Hypothalamus (tissue), 51 donors: ENCODE results near the gene GRIN2C.
"Not testable (repeated sequence)": the region's sequence is repeated elsewhere in the genome, so short reads cannot be mapped to it uniquely, and the experiment has no call there.

Experiments used
- DNase-seq, 51 donors: peaks; one replicate each; lab custom pipeline; 2025; lab: John Stamatoyannopoulos, UW

The GRIN2C gene

DNA sequence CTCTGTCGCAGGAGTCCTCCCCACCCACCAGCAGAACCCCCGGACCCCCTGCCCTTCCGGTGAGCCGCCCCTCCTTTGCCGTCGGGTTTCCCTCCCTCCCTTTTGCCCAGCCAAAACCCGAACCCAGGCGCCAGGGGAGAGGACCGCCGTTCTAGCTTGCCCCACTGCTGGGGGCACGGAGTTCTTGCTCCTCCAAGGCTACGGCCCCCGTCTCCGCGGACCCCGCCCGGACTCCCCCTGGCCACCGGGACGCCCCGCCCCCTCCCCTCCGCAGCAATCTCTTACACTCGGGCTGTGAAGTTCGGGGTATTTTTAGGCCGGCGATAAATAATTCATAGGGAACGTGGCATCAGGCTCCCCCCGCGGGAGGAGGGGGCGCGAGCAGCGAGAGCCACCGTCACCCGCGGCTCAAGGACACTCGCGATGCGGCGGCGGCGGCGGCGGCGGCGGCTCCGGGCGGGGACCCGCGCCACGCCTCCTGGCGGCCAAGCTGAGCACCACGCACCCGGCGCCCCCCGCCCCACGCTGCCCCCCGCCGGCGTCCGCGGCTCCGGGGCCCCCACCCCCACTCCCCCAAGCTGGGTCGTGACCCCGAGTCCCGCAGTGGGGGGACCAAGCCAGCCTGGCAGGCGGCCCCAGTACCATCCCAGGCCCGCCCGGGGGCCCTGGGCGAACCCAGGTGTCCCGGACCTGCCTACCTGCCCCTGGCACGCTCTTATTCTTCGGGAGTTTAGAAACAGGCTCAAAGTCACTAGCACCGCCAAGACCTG is at the start of gene GRIN2C:
GRIN2C (minus strand) TSS at position 427 of the 770 bp plus-strand sequence. CDS start 4,793 bp downstream, outside the sequence.
- peak in 4 of 51 donors; percentile 8 to 41 (median 16) for DNase-seq

DNA sequence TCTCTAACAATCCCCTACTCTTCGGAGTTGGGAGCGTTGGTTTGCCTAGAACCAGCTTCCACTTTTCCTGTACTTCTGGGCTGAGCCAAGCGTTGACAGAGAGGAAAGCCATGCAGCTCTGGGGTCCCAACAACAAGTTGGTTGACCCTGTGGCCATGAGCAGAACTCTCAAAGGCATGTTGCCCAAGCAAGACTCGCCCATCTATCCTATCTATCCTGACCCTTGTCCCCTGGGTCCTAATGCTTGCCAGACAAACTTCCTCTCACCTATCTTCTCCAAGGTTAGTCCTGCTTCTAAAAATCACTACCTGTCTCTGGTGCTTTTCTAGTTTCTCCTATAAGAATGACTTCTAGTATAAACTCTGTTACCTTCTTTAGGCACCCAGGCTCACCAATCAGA is 49.4 kb upstream of the GRIN2C start:
- not testable (repeated sequence) for DNase-seq

DNA sequence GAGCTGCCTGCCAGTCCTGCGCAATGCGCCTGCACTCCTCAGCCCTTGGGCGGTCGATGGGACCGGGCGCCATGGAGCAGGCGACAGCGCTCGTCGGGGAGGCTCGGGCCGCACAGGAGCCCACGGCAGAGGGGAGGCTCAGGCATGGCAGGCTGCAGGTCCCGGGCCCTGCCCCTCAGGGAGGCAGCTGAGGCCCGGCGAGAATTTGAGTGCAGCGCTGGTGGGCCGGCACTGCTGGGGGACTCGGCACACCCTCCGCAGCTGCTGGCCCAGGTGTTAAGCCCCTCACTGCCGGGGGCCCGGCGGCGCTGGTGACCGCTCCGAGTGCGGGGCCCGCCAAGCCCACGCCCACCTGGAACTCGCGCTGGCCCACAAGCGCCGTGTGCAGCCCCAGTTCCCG is 47.3 kb upstream of the GRIN2C start:
- DNase-seq = no peak

DNA sequence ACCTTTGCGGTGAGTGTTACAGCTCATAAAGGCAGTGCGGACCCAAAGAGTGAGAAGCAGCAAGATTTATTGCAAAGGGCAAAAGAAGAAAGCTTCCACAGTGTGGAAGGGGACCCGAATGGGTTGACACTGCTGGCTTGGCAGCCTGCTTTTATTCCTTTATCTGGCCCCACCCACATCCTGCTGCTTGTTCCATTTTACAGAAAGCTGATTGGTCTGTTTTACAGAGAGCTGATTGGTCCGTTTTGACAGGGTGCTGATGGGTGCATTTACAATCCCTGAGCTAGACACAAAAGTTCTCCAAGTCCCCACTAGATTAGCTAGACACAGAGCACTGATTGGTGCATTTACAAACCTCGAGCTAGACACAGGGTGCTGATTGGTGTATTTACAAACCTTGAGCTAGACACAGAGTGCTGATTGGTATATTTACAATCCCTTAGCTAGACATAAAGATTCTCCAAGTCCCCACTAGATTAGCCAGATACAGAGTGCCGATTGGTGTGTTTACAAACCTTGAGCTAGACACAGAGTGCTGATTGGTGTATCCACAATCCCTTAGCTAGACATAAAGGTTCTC is 46.6 kb upstream of the GRIN2C start:
- DNase-seq = not testable (repeated sequence)

DNA sequence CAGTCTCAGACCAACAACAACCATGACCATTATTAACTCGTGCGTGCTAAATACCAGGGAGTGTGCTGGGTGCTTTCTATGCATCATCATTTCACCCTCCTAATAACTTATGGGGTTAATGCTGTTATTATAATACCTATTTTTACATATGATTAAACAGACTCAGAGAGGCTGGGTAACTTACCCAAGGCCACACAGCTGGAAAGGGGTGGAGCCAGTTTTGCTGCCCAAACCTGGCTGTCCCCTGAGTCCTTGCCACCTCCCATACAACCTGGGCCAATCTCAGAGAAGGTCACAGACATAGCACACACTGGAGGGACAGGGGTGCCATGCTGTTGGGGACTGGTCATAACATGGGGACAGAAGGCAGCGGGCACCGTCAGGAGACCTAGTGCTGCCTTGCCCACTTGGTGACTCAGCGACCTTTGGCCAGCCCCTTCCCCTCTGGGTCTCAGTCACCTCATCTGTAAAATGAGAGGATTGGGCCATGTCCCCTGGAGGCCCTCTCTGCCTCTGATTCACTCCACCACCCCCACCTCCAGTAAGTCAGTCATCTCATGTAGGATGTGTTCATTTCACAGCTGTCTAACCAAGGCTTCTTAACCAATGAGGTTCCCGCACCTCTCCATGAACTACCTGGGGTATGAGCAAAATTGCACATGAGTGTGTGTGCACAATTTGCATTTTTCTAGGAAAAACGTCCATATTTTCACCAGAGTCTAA is 45.2 kb upstream of the GRIN2C start:
- no peak for DNase-seq

DNA sequence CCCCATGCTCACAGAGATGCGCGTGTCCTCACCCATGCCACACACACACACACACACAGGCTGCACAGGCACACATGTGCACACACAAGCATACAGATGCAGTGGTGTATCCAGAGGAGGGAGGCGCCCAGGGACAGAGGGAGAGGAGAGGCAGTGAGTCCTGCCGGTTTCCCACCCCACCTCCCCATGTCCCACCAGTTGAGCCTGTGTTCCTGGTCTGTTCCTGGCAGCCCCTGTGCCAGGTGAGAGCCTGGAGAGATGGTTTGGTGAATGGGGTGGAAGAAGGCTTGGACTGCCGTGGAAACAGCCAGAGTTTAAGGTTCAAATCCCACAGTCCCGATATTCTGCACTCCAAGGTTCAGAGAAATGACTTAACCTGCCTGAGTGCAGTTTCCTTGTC is 44.0 kb upstream of the GRIN2C start:
- no peak for DNase-seq

DNA sequence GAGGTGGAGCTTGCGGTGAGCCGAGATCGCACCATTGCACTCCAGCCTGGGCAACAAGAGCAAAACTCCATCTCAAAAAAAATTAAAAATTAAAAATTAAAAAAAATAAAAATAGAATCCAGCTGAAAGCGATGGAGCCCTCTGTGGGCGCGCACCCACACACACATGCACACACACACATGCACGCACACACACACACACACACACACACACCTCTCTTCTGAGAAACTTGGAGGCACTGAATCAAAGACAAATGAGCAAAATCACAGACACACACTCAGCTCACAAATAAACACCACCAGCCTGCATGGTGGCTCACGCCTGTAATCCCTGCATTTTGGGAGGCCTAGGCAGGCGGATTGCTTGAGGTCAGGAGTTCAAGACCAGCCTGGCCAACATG is 43.3 kb upstream of the GRIN2C start:
- no peak for DNase-seq

DNA sequence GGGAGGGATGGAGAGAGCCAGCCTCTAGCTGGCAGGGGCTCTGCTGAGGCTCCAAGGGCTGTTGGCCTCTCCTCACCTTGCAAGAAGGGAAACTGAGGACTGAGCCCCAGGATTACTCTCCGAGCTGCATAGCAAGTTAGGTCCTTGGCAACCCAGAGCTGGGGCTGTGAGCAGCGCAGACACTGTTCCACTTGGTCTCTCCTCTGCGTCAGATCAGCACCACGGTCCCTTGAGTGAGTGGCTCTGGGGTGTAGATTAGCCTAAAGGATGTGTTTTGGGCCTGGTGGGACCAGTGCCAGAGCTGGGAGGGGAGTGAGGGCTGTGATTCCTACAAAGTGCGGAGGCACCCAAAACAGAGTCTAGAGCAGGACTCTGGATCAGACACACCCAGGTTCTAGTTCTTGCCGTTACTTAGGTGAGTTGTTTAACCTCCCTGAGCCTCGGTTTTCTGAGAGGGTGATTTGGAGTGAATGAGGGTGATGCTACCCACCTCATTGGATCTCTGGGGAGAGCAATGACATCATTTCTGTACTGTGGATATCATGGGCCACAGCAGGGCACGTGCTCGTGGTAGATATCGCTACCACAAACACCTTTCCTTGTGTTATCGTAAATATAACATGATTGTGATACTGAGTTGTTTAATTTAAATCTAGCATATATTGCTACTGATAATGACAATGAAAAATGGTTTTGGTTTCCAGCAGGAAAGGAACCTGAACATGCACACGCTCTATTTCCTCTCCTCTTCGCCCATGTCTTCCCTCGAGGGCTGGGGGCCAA is 41.9 kb upstream of the GRIN2C start:
- DNase-seq = no peak

DNA sequence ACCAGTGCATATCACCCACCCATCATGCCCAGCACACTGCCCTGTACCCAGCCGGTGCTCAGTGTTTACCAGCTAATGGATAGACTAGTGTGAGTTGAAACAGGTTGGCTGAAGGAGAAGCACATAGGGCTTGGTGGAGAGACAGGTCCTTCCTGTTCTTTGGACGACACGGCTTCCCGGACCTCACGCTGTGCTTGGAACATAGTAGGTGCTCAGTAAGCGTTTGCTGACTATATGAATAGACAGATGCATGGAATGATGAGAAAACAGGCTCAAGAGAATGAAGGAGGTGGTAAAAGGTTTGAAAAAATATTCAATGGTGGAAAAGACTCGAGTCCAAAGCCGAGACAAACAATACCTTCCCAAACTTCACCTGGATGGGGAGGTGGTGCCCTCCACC is 40.5 kb upstream of the GRIN2C start:
- DNase-seq = no peak

DNA sequence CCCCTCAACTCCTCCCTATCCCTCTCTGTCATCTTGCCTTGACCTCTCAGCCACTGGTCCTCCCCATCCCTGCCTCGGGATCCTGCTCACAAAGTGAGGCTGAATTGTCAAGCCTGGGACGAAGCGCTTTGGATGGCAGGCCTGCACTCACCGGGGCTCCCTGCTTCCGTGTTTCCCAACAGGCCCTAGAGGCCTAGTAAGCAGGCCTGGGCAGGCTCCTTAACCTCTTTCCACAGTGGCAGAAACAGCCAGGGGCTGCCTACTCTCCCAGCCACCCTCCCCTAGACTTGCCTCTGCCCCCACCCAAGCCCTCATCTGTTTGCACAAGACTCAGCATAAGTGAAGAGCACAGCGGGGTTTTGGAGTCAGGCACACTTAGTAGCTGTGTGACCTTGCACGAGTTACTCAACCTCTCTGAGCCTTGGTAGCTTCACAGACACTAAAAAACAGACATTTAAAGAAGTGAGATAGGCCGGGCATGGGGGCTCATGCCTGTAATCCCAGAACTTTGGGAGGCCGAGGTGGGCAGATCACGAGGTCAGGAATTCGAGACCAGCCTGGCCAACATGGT is 38.8 kb upstream of the GRIN2C start:
- no peak for DNase-seq

DNA sequence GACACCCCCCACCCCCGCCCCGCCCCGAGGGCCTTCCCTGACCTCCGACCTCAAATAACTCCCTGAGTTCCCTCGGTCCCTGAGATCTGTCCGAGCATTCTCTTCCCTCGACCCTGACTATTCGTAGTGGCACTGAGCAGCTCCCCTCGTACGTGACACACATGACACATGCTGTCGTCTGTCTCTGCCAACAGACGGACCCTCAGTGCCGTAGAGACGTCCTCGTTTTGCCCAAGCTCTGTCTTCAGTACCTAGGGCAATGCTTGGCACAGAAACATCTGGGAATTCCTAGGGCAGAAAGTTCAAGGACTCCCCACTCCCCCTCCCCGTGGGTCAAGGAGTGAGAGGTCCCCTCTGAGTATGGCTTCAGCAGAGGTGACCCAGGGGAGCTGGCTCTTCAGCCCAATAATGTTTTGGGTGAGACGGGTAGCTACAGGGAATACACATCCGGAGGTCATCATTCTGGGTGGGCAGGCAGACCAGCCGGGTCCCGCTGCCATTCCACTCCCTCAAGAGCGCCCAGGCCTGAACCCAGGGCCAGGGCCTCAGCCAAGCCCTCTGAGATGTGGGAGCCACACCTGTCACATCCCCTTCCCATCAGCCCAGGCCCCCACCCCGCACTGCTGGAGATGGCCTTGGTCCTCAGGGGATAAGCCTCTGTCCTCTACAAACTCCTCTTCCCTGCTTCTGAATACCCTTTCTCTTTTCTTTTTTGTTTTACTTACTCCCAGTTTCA is 34.4 kb upstream of the GRIN2C start:
- DNase-seq = no peak

DNA sequence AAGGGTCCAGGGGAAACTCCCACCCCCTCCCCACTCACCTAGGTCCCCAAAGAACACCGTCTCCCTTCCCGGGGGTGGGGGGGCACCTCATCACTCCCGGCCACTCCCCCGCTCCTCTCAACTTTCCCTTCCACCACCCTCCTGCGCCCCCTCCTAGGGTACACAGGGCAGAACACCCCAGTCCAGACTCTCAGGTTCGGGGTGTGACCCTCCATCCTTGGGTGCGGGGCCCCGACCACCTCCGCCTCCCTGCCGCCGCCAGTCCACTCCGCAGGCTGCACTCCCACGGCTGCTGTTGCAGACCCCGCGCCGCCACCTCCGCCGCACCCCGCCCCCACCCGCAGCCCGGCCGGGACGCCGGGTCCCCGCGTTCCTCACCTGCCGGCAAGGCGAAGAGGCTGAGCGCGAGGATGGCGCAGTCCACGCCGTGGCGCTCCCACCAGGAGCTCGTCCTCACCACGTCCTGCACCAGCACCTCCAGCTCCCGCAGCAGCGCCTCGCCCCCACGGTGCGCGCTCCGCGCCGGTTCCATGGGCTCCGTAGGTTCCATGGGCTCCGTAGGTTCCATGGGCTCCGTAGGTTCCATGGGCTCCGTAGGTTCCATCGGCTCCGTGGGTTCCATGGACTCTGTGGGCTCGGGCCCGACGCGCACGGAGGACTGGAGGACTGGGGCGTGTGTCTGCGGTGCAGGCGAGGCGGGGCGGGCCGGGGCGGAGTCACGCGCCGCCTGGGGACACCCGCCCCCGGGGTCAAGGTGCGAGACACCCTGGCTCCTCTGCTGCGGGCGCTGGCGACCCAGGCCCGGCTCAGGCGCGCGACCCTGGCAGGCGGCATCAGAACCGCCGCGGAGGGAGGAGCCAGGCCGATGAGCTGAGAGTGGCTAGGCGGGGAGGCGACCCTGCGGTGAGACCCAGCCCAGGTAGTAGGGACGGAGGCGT is 33.6 kb upstream of the GRIN2C start, which contains the start of gene FADS6:
FADS6 (minus strand) TSS at position 660 of the 938 bp plus-strand sequence; CDS start at position 622, 38 bp downstream.
- peak in 2 of 51 donors; percentile 7 to 12 for DNase-seq

DNA sequence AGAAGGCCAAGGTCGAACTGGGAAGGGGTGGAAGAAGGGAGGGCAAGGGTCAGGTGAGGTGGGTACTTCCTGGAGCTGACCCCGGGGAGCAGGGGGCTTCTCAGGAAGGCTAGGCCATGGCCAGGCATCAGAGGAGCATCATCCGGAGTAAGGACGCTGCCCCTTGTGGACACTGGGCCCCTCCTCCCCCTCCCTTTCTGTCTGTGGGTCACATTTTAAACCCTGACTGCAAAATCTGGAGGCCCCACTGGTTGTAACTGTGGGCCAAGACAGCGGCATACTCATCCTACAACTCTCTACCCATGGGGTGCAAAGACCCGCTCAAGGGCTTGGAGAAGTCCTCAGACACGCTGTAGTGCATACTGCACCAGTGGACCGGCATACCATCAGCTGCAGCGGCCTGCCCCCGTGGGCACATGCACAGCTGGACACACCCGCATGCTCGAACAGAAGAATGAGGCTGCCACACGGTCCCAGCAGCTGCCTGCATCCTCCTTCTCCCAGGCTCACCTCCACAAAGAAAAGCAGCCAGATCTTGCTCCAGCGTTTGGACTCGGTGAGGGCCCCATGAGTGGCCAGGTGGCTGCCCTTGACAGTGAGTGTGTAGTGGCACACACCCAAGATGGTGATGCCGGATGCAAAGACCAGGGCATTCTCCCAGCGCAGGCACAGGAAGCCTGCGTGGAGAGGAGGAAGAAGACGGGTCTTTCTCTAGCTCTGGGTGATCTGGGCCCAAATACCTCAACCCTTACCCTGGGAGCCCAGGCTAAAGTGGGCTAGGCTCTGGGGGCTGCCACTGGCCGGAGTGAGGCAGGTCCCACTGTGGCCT is 32.5 kb upstream of the GRIN2C start:
- no peak for DNase-seq

DNA sequence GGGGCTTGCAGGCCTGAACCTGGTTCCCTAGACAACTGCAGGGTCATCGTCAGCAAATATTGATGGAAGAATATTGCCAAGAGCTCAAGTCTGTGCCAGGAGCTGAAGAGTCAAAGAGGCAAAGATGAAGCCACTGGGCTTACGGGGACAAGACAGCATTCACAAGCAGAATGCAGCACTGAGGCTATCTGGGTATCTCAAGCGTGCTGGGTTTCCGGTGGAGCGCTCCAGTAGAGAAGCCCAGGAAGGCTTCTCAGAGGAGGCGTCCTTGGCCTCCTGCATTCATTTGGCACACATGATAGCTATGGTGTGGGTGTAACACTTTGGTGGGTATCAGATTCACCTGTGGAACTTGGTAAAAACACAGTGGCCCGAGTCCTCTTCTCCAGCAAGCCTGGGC is 30.9 kb upstream of the GRIN2C start:
- no peak for DNase-seq

DNA sequence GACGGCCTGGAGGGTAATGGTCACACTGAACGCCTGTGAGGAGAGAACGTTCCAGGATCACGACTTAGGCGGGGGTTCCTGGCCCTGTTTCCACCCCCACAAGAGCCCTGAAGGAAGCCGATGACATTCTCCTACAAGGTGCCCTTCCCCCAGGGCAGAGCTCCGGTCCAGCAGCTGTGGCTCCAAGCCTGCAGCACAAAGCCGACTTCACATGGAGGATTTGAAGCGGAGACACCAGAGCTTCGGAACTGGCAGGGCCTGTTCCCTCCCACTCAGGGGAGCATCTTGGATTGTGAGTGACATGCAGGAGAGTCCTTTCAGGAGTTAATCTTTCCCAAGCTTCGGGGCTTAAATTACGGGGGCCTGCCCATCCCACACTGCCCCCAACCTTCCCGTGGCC is 28.8 kb upstream of the GRIN2C start:
- no peak for DNase-seq

DNA sequence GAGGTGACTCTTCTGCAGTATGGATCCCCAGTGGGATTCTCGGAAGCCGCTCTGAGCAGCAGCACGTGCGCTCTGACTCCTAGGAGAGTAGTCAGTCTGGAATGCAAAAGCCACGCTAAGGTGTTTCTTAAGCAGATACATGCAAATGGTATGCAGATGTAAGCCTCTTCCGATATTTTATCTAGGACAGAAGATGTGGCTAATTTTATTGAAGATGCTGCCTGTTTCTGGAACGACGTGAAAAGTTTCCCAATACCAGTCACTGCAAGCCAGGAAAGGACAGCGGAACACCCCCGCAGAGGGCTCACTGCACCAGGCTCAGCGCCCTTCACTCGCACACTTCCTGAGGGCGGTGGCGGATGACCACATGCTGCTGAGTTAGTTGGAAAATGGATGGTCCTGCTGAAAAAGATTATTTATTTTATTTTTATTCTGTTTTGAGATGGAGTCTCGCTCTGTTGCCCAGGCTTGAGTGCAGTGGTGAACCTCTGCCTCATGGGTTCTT is 23.6 kb upstream of the GRIN2C start:
- DNase-seq = no peak

DNA sequence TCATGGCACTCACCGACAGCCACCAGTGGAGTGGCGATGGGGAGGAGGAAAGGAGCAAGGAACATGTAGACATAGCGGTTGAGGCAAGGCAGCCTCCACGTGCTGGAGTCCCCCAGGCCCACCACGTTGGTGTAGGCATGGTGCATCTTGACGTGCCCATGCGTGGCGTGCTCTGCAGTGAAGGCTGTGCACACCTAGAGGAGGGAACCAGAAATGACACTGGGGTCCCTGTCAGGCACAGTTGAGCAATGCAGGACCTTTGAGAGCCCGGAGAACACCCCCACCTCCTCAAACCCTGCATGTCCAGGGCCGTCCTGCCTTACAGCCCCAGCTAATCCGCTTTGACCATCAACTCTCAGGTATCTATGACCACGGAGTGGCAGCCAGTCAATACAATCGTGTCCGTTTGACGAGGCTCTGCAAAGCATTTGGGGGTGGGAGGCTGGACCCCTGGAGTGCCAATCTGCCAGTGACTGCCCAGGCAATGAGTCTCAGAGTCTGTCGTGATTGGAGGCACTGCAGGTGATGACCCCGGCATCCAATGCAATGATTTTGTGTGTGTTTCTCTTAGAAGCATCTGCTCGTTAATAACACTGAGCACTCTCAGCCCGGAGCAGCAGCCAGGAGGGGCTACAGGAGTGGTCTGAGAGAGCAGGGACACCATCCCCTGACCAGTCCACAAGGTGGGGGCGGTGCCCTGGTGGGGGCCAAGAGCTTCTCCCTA is 23.0 kb upstream of the GRIN2C start:
- no peak for DNase-seq
